ENCODE results near the gene GRAP. TPM values are rescaled to one million over a fixed set of nuclear protein-coding genes. Genes with fewer than 3 reads are reported as not detected.
"Not testable (repeated sequence)": the region's sequence is repeated elsewhere in the genome, so short reads cannot be mapped to it uniquely, and the experiment has no call there.

The GRAP gene
- polyA plus RNA-seq, 4 donors = 6.0 to 7.4 (median 6.1) TPM

DNA sequence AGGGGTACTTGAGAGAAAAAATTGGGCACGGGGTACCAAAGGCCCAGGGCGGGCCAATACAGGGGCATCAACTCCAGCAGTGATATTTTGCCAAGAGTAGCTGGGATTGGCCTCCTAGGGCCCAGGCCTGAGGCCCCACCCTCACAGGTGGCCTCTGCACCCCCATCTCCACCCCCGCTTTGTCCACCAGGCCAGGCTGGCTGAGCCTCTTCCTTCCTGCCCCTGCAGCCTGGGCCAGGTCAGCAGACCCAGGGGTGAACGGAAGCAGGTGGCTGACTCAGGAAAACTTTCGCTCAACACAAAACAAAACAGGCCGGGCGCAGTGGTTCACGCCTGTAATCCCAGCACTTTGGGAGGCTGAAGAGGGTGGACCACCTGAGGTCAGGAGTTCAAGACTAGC, 3.7 kb downstream of the GRAP start:
- not testable (repeated sequence) for DNase-seq (ENCODE audit: low read depth in 4 of 4, low spot score in 3 of 4)

DNA sequence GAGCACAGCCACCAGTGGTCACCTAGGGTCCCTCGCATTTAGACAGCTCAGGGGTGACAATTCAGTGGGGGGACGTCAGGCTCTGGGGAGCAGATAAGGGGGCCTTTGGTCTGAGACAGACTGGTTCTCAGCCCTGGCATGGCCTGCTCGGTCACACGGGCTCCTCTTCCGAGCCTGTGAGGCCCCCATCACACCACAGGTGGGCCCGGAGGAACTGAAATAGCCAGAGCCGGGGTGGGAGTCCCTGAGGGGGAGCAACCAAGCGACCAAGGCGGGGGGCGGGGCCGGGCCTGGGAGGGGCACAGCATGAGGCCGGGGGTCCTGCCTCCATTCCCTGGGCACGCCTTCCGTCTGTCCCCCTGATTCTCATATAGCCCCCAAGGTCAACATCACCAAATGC, 4.4 kb downstream of the GRAP start:
- DNase-seq (ENCODE audit: low read depth in 4 of 4, low spot score in 3 of 4) = not testable (repeated sequence)

GRCh38 chr17:19041871-19042270, 4.9 kb downstream of the GRAP start:
- not testable (repeated sequence) for DNase-seq (ENCODE audit: low read depth in 4 of 4, low spot score in 3 of 4)

DNA sequence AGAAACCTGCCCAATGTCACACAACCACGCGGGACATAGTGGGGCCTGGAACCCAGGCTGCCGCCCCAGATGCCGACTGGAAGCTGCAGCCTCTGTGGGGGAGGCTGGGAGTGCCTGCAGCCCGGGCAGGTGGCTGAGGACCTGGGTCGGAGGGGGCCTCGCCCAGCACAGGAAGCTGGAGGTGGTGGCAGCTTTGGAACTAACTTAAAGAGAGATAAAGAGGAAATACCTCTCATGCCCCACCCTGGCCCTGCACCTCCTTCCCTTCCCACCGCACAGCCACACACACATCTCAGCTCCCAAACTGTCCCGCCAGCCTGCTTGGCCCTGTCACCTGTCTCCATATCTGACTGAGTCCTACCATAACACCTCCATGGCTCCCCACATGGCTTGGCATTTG, 6.4 kb downstream of the GRAP start:
- not testable (repeated sequence) for DNase-seq (ENCODE audit: low read depth in 4 of 4, low spot score in 3 of 4)

- not testable (repeated sequence) for DNase-seq (ENCODE audit: low read depth in 4 of 4, low spot score in 3 of 4)
These were observed 8.0 kb downstream of the GRAP start for GRCh38 chr17:19038730-19039129.

DNA sequence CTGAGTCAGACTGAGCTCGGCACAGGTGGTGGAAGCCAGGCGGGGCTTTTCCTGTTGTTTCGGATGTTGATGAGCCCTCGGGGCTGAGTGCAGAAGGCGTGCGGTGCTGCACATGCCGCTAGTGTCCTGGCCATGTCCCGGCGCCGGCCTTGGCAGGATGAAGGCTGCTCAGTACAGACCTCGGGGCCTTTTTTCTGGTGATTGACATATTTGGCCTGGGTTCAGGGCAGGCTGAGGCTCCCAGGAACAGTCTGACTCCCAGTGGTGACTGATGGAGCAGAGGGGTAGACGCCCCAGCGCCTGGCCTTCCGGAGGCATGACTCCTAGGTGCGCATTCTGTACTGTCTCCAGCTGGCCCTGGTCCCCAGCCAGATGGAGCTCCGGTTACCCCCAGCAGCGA, 8.8 kb downstream of the GRAP start:
- not testable (repeated sequence) for DNase-seq (ENCODE audit: low read depth in 4 of 4, low spot score in 3 of 4)

- DNase-seq (ENCODE audit: low read depth in 4 of 4, low spot score in 3 of 4) = not testable (repeated sequence)
These were observed 9.2 kb downstream of the GRAP start for GRCh38 chr17:19037547-19037946.

DNA sequence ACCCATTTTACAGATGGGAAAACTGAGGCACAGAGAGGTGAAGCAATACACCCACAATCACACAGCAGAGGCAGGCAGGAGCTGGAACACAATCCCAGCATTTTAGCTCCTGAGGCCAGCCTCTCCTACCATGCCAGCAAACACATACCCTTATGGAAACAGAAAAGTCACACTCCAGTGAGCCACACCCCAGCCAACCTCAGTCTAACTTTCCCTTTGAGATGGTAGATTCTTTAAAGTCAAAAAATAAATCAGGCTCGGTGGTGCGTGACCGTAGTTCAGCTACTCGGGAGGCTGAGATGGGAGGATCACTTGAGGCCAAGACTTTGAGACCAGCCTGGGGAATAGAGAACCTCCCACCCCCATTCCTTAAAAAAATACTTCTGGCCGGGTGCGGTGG, 10.6 kb downstream of the GRAP start:
- DNase-seq (ENCODE audit: low read depth in 4 of 4, low spot score in 3 of 4) = not testable (repeated sequence)

GRCh38 chr17:19032377-19032988, 14.3 kb downstream of the GRAP start:
- not testable (repeated sequence) for DNase-seq (ENCODE audit: low read depth in 4 of 4, low spot score in 3 of 4)

- DNase-seq (ENCODE audit: low read depth in 4 of 4, low spot score in 3 of 4) = not testable (repeated sequence)
These were observed 15.0 kb downstream of the GRAP start for GRCh38 chr17:19031729-19032128.

DNA sequence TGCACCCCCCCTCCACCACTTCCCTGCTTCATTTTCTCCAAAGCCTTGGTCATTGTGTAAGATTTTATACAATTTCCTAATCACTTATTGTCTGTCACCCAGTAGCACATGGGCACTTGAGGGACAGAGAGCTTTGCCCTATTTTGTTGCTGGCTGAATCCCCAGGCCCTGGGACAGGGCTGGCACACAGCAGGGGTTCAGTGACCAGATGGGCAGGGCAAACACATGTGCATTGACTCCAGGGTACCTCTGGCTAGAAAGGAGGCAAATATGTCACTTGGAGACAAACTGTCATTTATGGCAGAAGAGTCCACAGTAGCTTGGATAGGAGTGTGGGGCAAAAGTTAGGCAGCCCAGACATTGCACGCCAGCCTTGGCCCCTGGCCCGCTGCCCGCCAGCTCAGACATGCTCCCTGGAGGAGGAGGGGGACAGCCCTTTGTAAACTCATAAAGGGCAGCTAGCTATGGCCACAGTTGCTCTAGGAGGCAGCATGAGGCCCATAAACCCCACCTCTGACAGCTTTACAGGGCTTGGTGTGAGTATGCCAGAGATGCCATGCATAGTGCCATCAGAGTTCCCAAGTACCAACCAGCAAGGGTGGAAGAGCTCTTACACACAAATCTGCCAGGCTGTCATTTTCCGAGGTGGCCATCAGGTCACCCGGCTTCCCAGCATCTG, 15.8 kb downstream of the GRAP start:
- DNase-seq (ENCODE audit: low read depth in 4 of 4, low spot score in 3 of 4) = not testable (repeated sequence)

GRCh38 chr17:19029740-19030139, 17.0 kb downstream of the GRAP start:
- not testable (repeated sequence) for DNase-seq (ENCODE audit: low read depth in 4 of 4, low spot score in 3 of 4)

- DNase-seq (ENCODE audit: low read depth in 4 of 4, low spot score in 3 of 4) = not testable (repeated sequence)
These were observed 18.1 kb downstream of the GRAP start for GRCh38 chr17:19028671-19029070.

DNA sequence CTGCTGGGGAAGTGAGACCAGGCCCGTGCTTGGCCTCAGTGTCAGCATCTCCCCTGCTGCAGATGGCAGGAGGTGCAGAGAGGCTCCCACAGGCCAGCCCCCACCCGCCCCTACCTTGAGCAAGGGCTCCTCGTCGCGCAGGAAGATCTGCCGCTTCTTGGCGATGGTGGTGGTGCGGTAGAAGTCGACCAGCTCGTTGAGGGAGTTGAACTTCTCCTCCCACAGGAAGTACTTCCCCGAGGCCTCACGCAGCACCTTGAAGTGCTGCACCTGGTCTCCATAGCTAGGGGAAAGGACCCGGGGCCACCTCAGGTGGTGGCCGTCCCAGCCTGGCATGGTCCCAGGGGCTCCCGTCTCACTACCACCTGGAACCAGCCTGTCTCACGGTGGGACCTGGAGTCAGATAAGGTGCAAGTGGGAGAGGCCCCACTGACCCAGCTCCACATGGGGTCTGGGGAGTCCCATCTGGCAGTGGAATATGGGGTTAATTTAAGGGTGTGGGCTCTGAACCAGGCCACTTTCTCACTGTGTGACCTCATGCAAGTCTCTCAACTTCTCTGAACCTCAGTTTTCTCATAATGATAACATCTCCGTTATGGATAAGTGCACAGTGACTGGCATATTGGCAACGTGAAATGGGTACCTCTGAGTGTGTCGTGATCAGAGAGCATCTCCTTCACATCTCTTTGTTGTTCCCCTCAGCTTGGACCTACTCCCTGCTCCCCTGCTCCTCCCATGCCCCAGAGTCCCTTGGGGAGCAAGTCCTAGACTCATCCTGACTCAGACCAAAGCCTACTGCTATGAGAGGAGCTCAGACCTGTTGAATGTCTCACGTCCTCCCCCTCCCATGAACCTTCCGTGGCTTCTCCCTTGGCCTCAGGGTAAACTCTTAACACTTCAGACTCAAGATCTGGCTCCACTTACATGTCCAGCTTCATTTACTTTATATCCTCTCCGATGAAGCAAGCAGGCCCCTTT, 22.4 kb downstream of the GRAP start:
- DNase-seq (ENCODE audit: low read depth in 4 of 4, low spot score in 3 of 4) = no peak

GRCh38 chr17:19023209-19023999, 23.4 kb downstream of the GRAP start:
- DNase-seq (ENCODE audit: low read depth in 4 of 4, low spot score in 3 of 4) = no peak

GRCh38 chr17:19022747-19023146, 24.0 kb downstream of the GRAP start:
- DNase-seq (ENCODE audit: low read depth in 4 of 4, low spot score in 3 of 4) = no peak

GRCh38 chr17:19022128-19022527, 24.6 kb downstream of the GRAP start:
- DNase-seq (ENCODE audit: low read depth in 4 of 4, low spot score in 3 of 4) = no peak

DNA sequence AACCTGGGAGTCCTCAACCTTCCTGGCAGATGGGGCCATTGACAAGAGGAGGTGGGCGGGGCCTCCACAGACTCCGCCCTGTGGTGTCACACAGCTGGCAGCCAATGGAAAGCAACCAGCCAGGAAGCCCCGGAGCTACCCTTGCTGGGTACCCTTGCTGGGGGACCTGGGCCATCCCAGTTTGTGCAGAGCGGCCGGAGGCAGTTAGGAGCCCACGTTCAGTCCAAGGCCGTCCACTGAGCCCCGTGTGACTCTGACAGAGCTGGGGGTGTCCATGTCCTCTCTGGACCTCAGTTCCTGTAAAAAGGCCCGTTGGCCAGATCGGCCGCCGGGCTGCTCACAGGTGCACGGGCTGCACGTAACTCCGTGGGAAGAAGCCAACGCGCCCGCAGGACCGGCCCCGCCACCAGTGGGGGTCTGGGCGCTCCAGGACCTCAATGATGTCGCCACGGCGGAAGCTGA, 25.1 kb downstream of the GRAP start:
- DNase-seq (ENCODE audit: low read depth in 4 of 4, low spot score in 3 of 4) = no peak

GRCh38 chr17:19021011-19021621, 25.6 kb downstream of the GRAP start:
- DNase-seq (ENCODE audit: low read depth in 4 of 4, low spot score in 3 of 4) = not testable (repeated sequence)

DNA sequence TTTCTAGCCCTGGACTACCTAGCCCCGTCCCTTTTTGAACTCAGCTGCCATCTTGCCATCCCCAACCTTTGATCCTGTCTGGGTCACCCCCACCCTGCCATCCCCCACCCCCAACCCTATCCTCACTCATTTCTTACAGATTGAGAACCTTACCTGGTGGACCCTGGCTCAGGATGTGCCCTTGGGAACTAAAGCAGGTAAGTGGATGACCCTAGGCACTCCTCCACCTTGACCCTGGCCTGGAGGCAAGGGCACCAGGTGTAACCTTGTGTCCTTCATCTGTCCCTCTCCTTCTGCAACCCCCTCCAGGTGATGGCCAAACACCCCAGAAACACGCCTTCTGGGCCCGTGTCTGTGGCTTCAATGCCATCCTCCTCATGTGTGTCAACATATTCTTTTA, 26.7 kb downstream of the GRAP start:
- no peak for DNase-seq (ENCODE audit: low read depth in 4 of 4, low spot score in 3 of 4)

Measured in right renal pelvis (tissue), 4 donors.